ENCODE measurements around the gene CERT1. TPM values are rescaled to one million over a fixed set of nuclear protein-coding genes. Genes with fewer than 3 reads are reported as not detected.

The CERT1 gene
- total and polyA plus RNA-seq, 2 donors (not counting 1 experiment from before 2014, with no cell fraction given) = 18.0 to 36.0 TPM

GRCh38 chr5:75466006-75466716 lies 45.3 kb downstream of the CERT1 start:
- H3K4me2 ChIP-seq (ENCODE audit: extremely low read depth, insufficient read depth, low read length) = no peak overlapping the region

GRCh38 chr5:75465480-75465879 lies 45.9 kb downstream of the CERT1 start:
- Histone ChIP-seq H2AFZ (ENCODE audit: low read length) (no peak overlapping the region), H3K9me3 (ENCODE audit: control insufficient read depth, insufficient read depth, low read depth, low read length) (no peaks in the 10 kb centered on the region), H3K79me2 (ENCODE audit: control insufficient read depth, insufficient read depth, low read length) (peaks cover 12% of the 10 kb centered on the region), H3K4me1 (ENCODE audit: control insufficient read depth, extremely low read depth, insufficient read depth, low read length) (no peaks in the 10 kb centered on the region), H3K4me2 (ENCODE audit: extremely low read depth, insufficient read depth, low read length) (no peak overlapping the region), H3K9ac (ENCODE audit: insufficient read depth, low read length) (no peak overlapping the region), H3K4me3 (replicated peaks in 1 of 4; ENCODE audit: control extremely low read depth in 1 of 4, insufficient read depth in 1 of 4, low read depth in 3 of 4, low read length in 4 of 4) (no peak overlapping the region), H4K20me1 (ENCODE audit: control insufficient read depth, extremely low read depth, insufficient read depth, low read length) (no peaks in the 10 kb centered on the region), H3K36me3 (ENCODE audit: control insufficient read depth, insufficient read depth, low read length) (no peaks in the 10 kb centered on the region), H3K27ac (ENCODE audit: insufficient read depth, low read length) (no peak overlapping the region), H3K27me3 (ENCODE audit: control insufficient read depth, insufficient read depth, low read length) (no peaks in the 10 kb centered on the region)
- DNase-seq (ENCODE audit: low read depth in 2 of 2) = peak; percentile 17 to 61
- TF ChIP-seq CTCF (conservative IDR thresholded peaks at IDR 0.05 in 1 of 2, IDR thresholded peaks at IDR 0.05 in 1 of 2; ENCODE audit: low read depth in 1 of 2, low read length in 2 of 2) = no peak

More at GRCh38 chr5:75466006-75466716, 45.3 kb downstream of the CERT1 start:
- Histone ChIP-seq H3K9ac (ENCODE audit: insufficient read depth, low read length) (no peak overlapping the region), H3K4me1 (ENCODE audit: control insufficient read depth, extremely low read depth, insufficient read depth, low read length) (no peaks in the 10 kb centered on the region), H3K9me3 (ENCODE audit: control insufficient read depth, insufficient read depth, low read depth, low read length) (no peaks in the 10 kb centered on the region), H3K27me3 (ENCODE audit: control insufficient read depth, insufficient read depth, low read length) (no peaks in the 10 kb centered on the region), H4K20me1 (ENCODE audit: control insufficient read depth, extremely low read depth, insufficient read depth, low read length) (no peaks in the 10 kb centered on the region), H3K36me3 (ENCODE audit: control insufficient read depth, insufficient read depth, low read length) (no peaks in the 10 kb centered on the region), H3K79me2 (ENCODE audit: control insufficient read depth, insufficient read depth, low read length) (peaks cover 15% of the 10 kb centered on the region), H2AFZ (ENCODE audit: low read length) (no peak overlapping the region), H3K4me3 (replicated peaks in 1 of 4; ENCODE audit: control extremely low read depth in 1 of 4, insufficient read depth in 1 of 4, low read depth in 3 of 4, low read length in 4 of 4) (no peak overlapping the region), H3K27ac (ENCODE audit: insufficient read depth, low read length) (no peak overlapping the region)
- no peak for DNase-seq (ENCODE audit: low read depth in 2 of 2)
- no peak for TF ChIP-seq EZH2 (IDR thresholded peaks at IDR 0.05; ENCODE audit: low read length, missing control alignments)
- no peak for TF ChIP-seq CTCF (conservative IDR thresholded peaks at IDR 0.05 in 1 of 2, IDR thresholded peaks at IDR 0.05 in 1 of 2; ENCODE audit: low read depth in 1 of 2, low read length in 2 of 2)

GRCh38 chr5:75463726-75464125 lies 47.7 kb downstream of the CERT1 start:
- no peaks in the 10 kb centered on the region for H4K20me1 ChIP-seq (ENCODE audit: control insufficient read depth, extremely low read depth, insufficient read depth, low read length)
- H3K4me2 ChIP-seq (ENCODE audit: extremely low read depth, insufficient read depth, low read length) = no peak overlapping the region
- no peak overlapping the region for H3K4me3 ChIP-seq (replicated peaks in 1 of 4; ENCODE audit: control extremely low read depth in 1 of 4, insufficient read depth in 1 of 4, low read depth in 3 of 4, low read length in 4 of 4)
- H3K36me3 ChIP-seq (ENCODE audit: control insufficient read depth, insufficient read depth, low read length) = no peaks in the 10 kb centered on the region
- peaks cover 11% of the 10 kb centered on the region for H3K79me2 ChIP-seq (ENCODE audit: control insufficient read depth, insufficient read depth, low read length)
- no peak overlapping the region for H2AFZ ChIP-seq (ENCODE audit: low read length)
- no peaks in the 10 kb centered on the region for H3K9me3 ChIP-seq (ENCODE audit: control insufficient read depth, insufficient read depth, low read depth, low read length)
- no peaks in the 10 kb centered on the region for H3K27me3 ChIP-seq (ENCODE audit: control insufficient read depth, insufficient read depth, low read length)
- no peak overlapping the region for H3K9ac ChIP-seq (ENCODE audit: insufficient read depth, low read length)
- no peaks in the 10 kb centered on the region for H3K4me1 ChIP-seq (ENCODE audit: control insufficient read depth, extremely low read depth, insufficient read depth, low read length)
- H3K27ac ChIP-seq (ENCODE audit: insufficient read depth, low read length) = no peak overlapping the region
- TF ChIP-seq CTCF (conservative IDR thresholded peaks at IDR 0.05 in 1 of 2, IDR thresholded peaks at IDR 0.05 in 1 of 2; ENCODE audit: low read depth in 1 of 2, low read length in 2 of 2) (no peak), EZH2 (IDR thresholded peaks at IDR 0.05; ENCODE audit: low read length, missing control alignments) (no peak)
- DNase-seq (ENCODE audit: low read depth in 2 of 2) = no peak

All from fibroblast of lung (primary cell).